ENCODE measurements around the gene PAPSS2.
"Not testable (repeated sequence)": the region's sequence is repeated elsewhere in the genome, so short reads cannot be mapped to it uniquely, and the experiment has no call there.

PAPSS2 gene

DNA sequence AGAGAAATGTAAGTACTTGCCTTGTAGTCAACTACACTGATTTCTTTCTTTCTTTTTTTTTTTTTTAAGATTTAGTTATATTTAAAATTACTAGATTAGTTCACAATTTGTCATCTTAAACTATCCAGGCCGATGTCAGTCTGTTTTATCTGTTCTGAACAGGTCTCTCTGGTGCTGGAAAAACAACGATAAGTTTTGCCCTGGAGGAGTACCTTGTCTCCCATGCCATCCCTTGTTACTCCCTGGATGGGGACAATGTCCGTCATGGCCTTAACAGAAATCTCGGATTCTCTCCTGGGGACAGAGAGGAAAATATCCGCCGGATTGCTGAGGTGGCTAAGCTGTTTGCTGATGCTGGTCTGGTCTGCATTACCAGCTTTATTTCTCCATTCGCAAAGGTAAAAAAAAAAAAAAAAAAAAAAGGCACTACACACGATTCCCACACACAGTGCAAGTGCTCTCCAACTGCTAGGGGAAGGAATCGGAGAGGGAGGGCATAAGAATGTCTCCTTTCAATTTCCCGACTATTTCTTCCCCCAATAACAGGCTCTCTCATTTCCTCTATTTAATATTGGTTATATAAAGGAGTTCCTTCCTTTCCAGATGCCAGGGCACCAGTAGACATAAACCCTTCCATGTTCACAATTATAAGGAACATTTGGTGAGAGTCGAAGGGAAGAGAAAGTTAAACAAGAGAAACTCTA, 53.4 kb downstream of the PAPSS2 start:
- no peak for DNase-seq

DNA sequence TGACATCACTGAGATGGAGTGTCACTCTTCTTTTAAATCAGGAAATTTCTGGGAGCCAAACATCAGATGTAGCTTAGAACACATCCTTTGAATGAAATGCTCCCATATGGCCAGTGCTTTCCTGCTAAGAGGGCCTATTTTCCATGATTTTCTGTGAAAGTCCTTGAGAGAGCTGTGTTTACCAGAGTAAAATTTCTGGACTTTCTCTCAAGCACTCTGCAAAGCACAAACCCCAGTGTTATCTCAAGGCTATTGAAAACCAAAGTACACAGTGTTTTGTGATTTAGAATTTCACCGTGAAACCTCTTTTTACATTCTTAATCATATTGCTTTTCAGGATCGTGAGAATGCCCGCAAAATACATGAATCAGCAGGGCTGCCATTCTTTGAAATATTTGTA, 54.0 kb downstream of the PAPSS2 start:
- no peak for DNase-seq

DNA sequence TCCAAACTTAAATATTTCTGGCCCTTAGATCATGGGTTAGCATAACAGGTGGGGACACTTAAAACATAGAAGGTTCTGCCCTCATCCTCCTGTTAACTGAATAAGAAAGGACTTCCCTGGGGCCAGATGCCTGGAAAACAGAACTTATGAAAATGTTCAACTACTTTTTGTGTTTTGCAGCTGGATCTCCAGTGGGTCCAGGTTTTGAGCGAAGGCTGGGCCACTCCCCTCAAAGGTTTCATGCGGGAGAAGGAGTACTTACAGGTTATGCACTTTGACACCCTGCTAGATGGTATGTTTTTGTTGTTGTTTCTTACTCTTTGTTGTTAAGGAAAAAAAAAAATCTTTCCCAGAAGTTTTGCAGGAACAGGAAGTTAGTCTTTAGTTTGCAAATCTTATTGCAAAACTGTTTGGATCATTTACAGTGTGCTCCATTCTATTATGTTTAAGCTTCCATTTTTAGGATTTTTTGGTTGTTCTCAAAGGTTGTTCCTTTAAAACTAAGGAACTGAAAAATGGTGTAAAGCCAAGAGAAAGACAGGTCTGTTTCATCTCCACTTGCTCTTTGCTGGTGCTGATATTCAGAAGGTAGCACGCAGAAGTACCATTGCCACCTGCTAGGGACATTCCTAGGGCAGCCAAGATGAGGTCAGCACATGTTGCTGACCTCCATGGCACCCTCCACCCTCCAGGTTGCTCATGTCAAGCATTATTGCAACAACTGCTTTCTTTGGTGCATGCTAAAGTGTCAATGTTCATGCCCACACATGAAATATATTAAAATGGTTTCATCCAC, 56.1 kb downstream of the PAPSS2 start:
- no peak for DNase-seq

DNA sequence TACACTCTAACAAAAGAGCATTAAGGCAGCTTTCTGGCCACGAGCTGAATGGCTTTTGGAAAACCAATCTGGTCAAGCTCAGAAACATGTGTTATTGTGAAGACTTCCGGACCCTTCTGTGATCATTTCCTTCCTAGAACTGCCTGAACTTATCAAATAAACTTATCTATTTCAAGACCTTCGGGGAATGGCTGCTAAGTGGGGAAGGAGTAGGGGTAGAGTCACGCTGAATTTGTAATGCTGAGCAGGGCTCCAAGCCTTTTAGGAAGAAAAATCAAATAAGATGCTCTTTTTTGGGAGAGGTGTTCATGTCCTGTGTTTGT, 56.6 kb downstream of the PAPSS2 start:
- no peak for DNase-seq

GRCh38 chr10:87720665-87721064, 61.0 kb downstream of the PAPSS2 start:
- no peak for DNase-seq

DNA sequence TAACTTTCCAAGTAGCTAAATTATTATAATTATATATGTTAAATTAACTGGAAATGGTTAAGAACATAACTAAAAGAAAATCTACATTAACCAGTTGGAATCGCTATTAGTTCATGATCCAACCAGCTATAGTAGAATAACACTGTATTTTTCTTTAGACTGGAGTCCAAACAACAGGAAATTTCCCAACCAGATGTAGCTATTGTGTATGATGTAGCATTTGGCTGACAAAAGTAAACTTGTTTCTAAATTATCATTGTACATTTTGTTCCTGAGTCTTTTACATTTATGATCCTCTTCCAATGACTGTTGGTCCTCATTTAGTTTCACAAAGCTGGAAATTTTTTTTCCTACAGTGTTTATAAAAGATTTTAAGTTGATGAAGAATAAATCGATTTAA, 62.1 kb downstream of the PAPSS2 start:
- no peak for DNase-seq

GRCh38 chr10:87722716-87723115, 63.0 kb downstream of the PAPSS2 start:
- no peak for DNase-seq

- DNase-seq = no peak
Measured at GRCh38 chr10:87723500-87723899, 63.8 kb downstream of the PAPSS2 start.

GRCh38 chr10:87724789-87725188, 65.1 kb downstream of the PAPSS2 start:
- DNase-seq = no peak

DNA sequence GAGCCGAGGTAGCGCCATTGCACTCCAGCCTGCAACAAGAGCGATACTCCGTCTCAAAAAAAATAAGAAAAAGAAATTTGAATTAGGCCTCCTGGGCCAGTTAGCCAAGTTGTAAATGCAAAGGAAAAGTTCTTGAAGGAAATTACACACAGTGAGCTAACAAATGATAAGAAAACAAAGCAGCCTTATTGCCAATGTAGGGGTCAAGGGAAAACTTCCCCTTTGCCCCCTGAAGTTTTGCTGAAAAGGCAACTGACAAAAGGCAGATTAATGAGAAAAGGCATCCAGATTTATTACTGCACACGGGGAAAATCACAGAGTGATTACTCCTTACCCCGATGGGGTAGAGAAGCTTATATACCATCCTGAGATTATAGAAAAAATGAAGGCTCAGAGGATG, 70.3 kb downstream of the PAPSS2 start:
- DNase-seq = no peak

DNA sequence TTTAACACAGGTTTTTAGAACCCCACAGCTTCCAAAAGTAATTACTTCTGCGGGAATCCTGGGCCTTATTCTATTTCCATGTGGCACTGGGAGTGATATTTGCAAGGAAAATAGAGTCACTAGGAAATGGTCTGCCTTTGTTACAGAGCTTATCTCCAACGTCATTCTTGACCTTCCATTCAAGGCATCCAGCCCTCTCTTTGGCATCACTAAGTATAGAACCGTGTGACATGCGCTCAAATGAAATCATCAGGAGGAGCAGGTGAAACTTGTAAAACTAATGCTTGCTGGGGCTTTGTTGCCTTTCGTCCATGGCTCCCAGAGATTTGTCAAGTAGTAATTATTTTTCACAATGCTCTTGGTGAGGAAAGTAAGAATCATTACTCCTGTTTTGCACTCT, 73.4 kb downstream of the PAPSS2 start:
- DNase-seq = no peak

DNA sequence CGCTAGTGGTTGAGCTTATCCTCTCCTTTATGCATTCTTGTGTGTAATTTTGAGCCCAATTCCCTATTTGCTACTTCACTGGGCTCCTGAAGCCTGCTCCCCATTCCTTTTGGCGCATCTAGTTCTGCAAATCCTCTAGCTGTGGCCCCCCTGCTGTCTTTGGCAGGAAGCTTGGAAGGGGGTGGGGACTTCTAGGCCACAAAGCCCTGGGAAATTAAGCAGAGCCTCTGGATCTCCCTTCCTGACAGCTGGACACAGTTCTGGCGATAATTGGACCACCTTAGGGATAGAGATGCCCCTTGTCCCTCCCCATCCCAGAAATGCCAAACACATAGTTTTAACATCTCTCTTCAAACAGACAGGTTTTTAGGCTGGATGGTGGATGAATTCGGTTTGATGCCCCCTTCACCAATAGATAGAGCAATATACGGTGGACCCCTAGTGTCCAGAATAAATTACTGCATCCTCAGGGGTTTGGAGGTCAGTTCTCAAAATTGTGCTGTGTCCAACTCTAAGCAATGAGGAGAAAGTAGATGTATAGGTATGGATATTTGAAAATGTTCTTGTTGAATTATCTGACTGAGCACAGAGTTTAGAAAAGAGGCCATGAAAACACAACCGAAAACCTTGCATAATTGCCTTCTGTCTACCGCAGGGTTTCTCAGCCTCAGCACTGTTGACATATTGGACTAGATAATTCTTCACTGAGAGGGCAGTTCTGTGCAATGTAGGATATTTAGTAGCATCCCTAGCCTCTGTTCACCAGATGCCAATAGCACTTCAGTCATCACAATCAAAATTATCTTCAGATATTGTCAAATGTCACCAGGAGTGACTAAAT, 75.5 kb downstream of the PAPSS2 start:
- DNase-seq = peak; percentile 42

DNA sequence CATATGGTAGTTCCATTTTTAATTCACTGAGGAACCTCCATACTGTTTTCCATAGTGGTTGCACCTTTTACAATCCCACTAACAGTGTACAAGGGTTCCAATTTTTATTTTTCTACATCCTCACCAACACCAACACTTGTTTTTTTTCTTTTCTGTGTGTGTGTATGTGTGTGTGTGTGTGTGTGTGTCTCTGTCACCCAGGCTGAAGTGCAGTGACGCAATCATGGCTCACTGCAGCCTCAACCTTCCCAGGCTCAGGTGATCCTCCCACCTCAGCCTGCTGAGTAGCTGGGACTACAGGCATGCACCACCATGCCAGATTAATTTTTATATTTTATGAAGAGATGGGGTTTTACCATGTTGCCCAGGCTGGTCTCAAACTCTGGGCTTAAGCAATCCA, 78.6 kb downstream of the PAPSS2 start:
- DNase-seq = not testable (repeated sequence)

GRCh38 chr10:87739703-87740102, 80.0 kb downstream of the PAPSS2 start:
- DNase-seq = no peak

DNA sequence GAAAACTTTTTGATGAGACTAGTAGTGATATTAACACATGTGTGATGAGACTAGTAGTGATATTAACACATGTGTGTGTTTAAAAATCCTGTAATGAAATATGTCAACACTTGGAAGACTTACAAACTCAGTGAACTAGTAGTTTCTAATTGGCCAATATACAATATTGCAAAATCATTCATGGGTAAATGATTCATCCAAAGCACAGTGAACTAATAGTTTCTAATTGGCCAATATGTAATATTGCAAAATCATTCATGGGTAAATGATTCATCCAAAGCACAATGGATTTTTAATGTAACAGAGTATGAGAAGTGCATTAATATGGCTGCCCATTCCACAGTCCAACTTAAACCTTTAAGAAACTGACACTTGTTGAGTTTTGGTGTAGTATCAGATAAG, 80.6 kb downstream of the PAPSS2 start:
- no peak for DNase-seq

DNA sequence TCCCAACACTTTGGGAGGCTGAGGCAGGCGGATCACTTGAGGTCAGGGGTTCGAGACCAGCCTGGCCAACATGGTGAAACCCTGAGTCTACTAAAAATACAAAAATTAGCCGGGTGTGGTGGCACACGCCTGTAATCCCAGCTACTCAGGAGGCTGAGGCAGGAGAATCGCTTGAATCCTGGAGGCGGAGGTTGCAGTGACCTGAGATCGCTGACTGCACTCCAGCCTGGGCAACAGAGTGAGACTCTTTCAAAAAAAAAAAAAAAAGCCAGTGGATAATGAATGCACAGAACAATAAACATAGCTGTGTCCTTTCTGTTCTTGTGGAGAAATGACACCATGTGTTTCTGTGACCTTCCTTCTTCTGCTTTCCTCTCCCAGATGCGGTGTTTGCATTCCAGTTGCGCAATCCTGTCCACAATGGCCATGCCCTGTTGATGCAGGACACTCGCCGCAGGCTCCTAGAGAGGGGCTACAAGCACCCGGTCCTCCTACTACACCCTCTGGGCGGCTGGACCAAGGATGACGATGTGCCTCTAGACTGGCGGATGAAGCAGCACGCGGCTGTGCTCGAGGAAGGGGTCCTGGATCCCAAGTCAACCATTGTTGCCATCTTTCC, 83.4 kb downstream of the PAPSS2 start:
- not testable (repeated sequence) for DNase-seq

DNA sequence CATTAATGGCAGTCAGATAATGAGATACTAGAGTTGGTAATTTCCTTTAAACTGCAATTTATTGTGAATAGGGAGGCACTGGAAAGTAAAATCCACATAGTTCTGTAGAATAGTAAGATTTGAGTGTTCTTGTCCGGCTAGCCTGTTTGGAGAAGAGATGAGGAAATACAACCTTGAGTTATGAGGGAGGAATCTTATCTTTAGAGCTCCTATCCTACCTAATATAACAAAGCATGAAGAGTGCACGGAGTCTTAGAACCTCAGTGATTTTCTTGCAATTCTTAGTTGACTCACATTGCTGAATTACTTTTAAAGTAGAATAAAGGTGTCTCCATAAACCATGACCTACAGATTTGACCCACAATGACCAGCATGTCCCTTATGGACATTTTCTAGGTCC, 84.9 kb downstream of the PAPSS2 start:
- DNase-seq = no peak

GRCh38 chr10:87746911-87747310, 87.2 kb downstream of the PAPSS2 start:
- no peak for DNase-seq

GRCh38 chr10:87748244-87748643, 88.6 kb downstream of the PAPSS2 start:
- not testable (repeated sequence) for DNase-seq

DNA sequence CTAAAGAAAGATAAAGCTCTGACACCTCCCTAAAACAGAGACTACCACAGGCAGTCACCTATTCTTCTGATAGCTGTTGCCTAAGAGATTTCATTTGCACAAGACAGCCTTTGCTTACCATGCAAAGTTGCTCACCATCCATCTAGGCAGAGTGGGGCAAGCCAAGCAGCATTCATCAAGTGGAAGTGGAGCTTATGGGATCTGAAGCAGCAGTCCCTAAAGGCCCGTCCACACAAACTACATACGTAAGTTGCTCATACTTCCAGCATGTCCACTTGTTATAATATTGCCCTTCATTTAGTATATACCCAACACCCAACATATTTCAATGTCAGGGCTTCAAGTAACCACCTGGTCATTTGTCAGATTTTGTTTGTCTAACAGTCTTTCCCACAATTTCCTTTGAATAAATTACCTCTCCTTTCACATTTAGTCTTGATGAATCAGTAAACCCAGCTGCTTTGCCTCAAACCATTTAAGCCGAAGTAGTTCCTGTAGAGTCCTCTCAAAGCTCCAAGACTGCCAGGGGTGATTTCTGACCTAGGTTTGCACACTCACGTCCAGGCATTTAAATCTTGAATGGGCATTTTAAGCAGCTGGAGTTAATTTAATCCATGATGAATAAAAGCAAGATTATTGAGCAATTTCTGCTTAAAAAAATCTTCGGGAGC, 90.5 kb downstream of the PAPSS2 start:
- no peak for DNase-seq

DNA sequence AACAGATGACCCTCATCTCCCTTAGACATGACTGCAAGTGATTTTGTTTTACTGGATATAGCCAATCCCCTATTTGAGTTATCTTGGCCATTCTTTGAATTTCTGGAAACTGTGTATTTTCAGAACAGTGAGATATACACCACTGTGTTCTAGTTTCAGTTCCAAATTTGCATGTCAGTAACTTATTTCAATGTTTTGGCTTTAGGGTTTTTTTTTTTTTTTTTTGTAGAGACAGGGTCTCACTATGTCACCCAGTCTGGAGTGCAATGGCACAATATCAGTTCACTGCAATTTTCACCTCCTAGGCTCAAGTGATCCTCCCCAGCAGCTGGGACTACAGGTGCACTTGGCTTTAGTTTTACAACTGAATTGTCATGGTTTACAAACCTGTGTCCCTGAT, 91.1 kb downstream of the PAPSS2 start:
- DNase-seq = no peak

GRCh38 chr10:87751274-87751673, 91.6 kb downstream of the PAPSS2 start:
- DNase-seq = no peak

GRCh38 chr10:87752566-87752965, 92.9 kb downstream of the PAPSS2 start:
- DNase-seq = no peak
